ENCODE results near the gene XPO5.

GRCh38 chr6:43496370-43497128, 79.3 kb downstream of the XPO5 start:
- TF ChIP-seq POLR2A (IDR thresholded peaks at IDR 0.05) (no peak), POLR2AphosphoS5 (IDR thresholded peaks at IDR 0.05) (no peak)

All from sigmoid colon (tissue), 4 donors.